ENCODE data around the gene GALNT6.
A peak's percentile ranks its signal among the peaks of the same experiment; 100 is the strongest.

GALNT6 gene

GRCh38 chr12:51379571-51379970 is 11.6 kb downstream of the GALNT6 start:
- DNase-seq (ENCODE audit: low spot score): no peak

- no peak for DNase-seq (ENCODE audit: low spot score)
These were observed 12.5 kb downstream of the GALNT6 start for GRCh38 chr12:51378749-51379148.

- no peak for DNase-seq (ENCODE audit: low spot score)
These were observed 13.9 kb downstream of the GALNT6 start for GRCh38 chr12:51377099-51377984.

- DNase-seq (ENCODE audit: low spot score): no peak
These were observed 16.4 kb downstream of the GALNT6 start for GRCh38 chr12:51374856-51375255.

GRCh38 chr12:51374361-51374760 is 16.8 kb downstream of the GALNT6 start:
- no peak for DNase-seq (ENCODE audit: low spot score)

- DNase-seq (ENCODE audit: low spot score): no peak
These were observed 18.0 kb downstream of the GALNT6 start for GRCh38 chr12:51373187-51373586.

GRCh38 chr12:51372021-51372420 is 19.2 kb downstream of the GALNT6 start:
- DNase-seq (ENCODE audit: low spot score): no peak

- DNase-seq (ENCODE audit: low spot score): no peak
These were observed 19.8 kb downstream of the GALNT6 start for GRCh38 chr12:51371295-51371953.

GRCh38 chr12:51370667-51371066 is 20.5 kb downstream of the GALNT6 start:
- DNase-seq (ENCODE audit: low spot score): no peak

- DNase-seq (ENCODE audit: low spot score): no peak
These were observed 21.6 kb downstream of the GALNT6 start for GRCh38 chr12:51369581-51369980.

GRCh38 chr12:51368640-51369517 is 22.3 kb downstream of the GALNT6 start:
- DNase-seq (ENCODE audit: low spot score): peak; percentile 89

- DNase-seq (ENCODE audit: low spot score): no peak
These were observed 25.9 kb downstream of the GALNT6 start for GRCh38 chr12:51365276-51365675.

GRCh38 chr12:51364001-51364400 is 27.2 kb downstream of the GALNT6 start:
- DNase-seq (ENCODE audit: low spot score): no peak

- DNase-seq (ENCODE audit: low spot score): no peak
These were observed 28.4 kb downstream of the GALNT6 start for GRCh38 chr12:51362747-51363342.

GRCh38 chr12:51362307-51362706 is 28.9 kb downstream of the GALNT6 start:
- DNase-seq (ENCODE audit: low spot score): no peak

- DNase-seq (ENCODE audit: low spot score): no peak
These were observed 29.8 kb downstream of the GALNT6 start for GRCh38 chr12:51361161-51362016.

- DNase-seq (ENCODE audit: low spot score): no peak
These were observed 30.9 kb downstream of the GALNT6 start for GRCh38 chr12:51360315-51360714.

GRCh38 chr12:51359851-51360250 is 31.4 kb downstream of the GALNT6 start:
- DNase-seq (ENCODE audit: low spot score): no peak

GRCh38 chr12:51358496-51358895 is 32.7 kb downstream of the GALNT6 start:
- DNase-seq (ENCODE audit: low spot score): no peak

- DNase-seq (ENCODE audit: low spot score): no peak
These were observed 33.7 kb downstream of the GALNT6 start for GRCh38 chr12:51357374-51358047.
